ENCODE data around the gene MTUS2.

DNA sequence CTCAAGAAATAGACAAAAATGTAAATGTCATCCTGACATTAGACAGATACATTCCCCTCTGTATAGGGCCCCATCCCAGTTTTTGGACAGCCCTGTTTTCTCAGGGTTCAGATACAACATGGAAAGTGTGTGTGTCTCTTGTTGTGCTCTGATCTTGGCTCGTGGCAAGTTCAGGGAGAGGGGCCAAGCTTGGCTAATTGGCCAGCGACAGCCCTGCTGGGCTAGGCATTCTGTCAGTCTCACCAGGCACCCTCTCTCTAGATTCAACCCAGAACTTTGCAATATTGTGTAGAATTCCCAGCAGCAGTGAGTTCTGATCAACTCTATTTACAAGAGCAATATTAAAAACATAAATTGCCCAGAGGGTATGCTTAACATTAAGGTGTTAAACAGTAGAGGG lies 30.1 kb downstream of the MTUS2 start:
- TF ChIP-seq, protein P1, sequence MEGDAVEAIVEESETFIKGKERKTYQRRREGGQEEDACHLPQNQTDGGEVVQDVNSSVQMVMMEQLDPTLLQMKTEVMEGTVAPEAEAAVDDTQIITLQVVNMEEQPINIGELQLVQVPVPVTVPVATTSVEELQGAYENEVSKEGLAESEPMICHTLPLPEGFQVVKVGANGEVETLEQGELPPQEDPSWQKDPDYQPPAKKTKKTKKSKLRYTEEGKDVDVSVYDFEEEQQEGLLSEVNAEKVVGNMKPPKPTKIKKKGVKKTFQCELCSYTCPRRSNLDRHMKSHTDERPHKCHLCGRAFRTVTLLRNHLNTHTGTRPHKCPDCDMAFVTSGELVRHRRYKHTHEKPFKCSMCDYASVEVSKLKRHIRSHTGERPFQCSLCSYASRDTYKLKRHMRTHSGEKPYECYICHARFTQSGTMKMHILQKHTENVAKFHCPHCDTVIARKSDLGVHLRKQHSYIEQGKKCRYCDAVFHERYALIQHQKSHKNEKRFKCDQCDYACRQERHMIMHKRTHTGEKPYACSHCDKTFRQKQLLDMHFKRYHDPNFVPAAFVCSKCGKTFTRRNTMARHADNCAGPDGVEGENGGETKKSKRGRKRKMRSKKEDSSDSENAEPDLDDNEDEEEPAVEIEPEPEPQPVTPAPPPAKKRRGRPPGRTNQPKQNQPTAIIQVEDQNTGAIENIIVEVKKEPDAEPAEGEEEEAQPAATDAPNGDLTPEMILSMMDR (IDR thresholded peaks at IDR 0.05), result no peak
- TF ChIP-seq POLR2A (IDR thresholded peaks at IDR 0.05), result no peak
